ENCODE measurements around the gene SEMA3C. TPM values are rescaled to one million over a fixed set of nuclear protein-coding genes. Genes with fewer than 3 reads are reported as not detected.
A peak's percentile ranks its signal among the peaks of the same experiment; 100 is the strongest.

The SEMA3C gene
- total RNA-seq, 1 donor from 2014 or later, result 66.9 TPM

DNA sequence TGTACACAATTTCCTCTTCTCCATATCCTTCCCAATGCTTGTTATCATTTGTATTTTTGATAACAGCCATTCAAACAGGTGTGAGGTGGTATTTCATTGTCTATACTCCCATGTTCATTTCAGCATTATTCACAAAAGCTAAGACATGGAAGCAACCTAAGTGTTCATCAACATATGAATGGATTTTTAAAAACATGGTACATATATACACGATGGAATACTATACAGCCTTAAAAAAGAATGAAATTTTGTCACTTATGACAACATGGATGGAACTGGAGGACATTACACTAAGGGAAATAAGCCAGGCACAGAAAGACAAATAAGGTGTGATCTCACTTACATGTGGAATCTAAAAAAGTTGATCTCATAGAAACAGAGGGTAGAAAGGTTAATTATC is 109.3 kb downstream of the SEMA3C start:
- ATAC-seq (ENCODE audit: poor library complexity), result no peak
- DNase-seq, result no peak
- intact Hi-C loops (cut with DNase I), result no loop called here

DNA sequence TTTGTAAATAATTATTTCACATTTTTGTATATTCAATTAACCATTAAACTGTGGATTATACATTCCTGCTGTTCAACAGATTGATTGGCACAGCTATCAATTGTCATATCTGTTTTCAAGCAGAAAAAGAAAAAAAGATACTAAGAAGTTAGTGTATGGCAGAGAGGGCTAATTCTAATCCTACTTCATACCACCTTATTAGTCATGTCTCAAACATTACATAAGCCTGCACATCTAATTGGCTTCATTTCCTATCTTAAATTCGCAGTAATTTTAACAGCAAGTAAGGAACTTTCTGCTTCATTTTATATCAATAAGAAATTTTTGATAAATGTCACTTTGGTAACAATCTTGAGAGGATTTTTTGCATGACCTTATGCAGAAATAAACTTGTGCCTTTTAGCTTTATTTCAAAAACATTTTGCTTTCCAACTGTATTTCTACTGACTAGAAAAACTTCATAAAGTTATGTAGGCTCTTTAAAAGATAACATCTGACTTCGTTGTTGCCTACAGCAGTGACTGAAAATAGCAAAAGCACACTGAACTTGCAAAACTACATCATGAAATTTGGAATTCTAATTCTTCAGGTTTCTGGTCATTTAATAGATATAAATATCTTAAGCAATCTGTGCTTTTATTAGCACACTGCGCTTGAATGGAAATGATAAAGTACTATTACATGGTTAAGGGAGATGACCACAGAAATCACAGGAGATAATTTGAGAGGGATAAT is 111.5 kb downstream of the SEMA3C start:
- intact Hi-C loops (cut with DNase I), result no loop called here
- no peak for ATAC-seq (ENCODE audit: poor library complexity)

DNA sequence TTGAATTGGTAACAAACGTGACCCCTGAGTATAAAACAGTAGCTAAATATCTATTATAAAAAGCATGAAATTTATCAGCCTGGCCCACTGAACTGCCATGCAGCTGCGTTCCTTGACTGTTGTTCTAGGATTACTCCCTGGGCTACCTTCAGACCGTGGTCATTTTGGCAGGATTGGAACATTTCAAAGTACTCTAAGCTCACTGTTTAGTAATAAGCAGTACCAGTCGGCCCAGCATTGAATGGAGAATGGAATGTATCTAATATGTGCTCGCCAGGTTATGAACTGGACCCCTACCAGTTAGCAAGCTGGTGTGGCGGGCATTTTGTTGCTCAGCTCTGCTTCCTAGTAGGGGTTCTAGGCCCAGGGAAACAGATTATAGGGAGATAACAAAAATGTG is 112.2 kb downstream of the SEMA3C start:
- DNase-seq, result no peak
- intact Hi-C loops (cut with DNase I), result no loop called here
- ATAC-seq (ENCODE audit: poor library complexity), result peak; percentile 29

More for the DNA sequence above, 111.5 kb downstream of the SEMA3C start:
- DNase-seq, result no peak

DNA sequence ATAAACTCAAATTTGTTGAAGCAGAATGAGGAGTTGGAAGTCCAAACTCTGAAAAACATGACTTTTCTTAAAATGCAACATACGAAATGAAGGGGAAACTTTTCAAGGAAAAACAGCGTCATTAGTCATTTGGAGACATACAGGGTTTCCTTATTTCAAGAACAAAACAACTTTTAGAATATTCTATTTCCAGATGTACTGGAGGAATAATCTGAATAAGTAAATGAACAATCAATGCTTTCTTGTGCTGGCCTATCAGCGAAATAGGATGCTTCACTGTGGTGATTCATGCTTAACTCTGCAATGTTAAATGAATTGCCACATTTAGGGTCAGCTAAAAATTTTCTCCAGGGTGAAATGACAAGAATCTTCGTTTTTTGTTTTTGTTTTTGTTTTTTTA is 114.3 kb downstream of the SEMA3C start:
- intact Hi-C loops (cut with DNase I), result no loop called here
- ATAC-seq (ENCODE audit: poor library complexity), result no peak
- DNase-seq, result no peak

DNA sequence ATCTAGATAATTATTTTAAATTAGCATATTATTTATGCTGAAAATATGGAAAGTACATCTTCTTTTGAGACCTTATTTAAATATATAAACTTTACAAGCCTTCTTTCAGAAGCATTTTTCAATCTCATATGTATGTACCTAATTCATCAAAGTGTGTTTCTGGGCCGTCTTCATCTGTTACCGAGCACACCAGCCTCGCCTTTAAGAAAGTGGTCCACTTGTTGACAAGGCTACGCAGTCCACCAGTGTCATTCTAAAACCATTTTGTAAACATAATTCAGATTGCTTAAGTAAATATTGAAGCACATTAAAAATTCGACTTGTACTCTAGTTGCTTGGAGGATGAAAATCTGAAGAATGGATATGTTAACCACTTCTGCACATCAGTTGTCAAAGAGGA is 116.3 kb downstream of the SEMA3C start:
- DNase-seq, result no peak
- ATAC-seq (ENCODE audit: poor library complexity), result no peak

DNA sequence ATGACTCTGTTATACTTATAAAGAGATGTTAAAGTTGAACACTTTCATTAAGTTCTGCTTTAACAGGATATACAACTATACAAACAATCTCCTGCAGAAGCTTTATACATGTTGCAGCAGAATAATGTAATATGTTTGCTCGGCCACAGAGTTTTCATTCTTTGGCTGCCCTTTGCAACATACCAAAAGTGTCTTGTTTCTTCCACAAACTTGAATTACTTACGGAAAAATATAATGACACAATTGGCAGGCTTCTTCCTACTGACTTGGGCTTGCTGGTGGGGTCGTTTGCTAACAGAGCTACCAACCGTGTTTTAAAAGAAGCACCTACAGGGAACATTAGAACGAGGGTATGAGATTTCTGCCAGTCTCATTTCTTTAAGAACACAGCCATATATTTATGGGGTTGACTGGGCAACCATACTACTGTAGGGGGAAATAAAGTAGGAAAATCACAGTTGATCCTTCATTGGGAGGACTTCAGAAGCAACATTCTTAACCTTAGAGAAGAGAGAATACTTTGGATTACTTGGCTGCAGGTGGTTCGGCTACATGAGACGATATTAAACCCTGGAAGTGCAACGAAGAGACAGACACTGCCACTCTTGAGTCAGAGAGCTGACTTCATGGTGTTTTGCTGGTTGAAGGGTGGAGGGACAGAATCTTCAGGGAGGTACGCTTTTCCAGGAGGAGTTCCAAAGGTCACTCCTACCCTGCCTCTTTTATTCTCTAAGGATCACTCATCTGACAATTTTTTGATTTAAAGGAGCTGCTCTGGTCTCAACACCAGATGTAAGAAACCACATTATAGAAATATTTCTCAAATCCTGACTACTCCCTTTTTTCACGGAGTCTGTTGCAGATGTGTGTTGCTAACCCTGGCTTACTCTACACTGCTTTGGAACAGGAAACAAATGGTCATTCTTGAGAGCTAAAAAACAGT is 123.9 kb downstream of the SEMA3C start:
- intact Hi-C loops (cut with DNase I), result no loop called here
- ATAC-seq (ENCODE audit: poor library complexity), result peak; percentile 10
- no peak for DNase-seq

More for the DNA sequence above, 116.3 kb downstream of the SEMA3C start:
- intact Hi-C loops (cut with DNase I), result no loop called here

DNA sequence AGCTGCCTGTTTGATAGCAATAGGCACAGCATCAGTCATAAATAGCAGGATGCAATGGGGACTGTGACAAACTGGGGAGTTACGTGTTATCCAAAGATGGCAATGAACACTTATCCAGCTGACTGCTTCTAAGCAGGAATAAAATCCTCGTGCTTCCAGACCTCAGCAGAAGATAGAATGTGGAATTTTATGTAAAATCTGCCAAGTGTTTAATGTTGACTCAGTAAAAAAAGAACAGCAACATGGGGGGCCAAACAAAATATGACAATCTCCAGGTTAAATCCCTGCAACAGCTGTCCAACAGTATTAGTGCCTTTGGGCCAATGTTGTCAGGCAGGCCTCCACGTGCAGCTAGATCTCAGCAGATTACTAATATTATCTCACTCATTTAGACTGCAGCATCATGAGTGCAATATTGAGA is 127.3 kb downstream of the SEMA3C start:
- ATAC-seq (ENCODE audit: poor library complexity) (peak; percentile 82), DNase-seq (no peak)
- intact Hi-C loops (cut with DNase I), result no loop called here

DNA sequence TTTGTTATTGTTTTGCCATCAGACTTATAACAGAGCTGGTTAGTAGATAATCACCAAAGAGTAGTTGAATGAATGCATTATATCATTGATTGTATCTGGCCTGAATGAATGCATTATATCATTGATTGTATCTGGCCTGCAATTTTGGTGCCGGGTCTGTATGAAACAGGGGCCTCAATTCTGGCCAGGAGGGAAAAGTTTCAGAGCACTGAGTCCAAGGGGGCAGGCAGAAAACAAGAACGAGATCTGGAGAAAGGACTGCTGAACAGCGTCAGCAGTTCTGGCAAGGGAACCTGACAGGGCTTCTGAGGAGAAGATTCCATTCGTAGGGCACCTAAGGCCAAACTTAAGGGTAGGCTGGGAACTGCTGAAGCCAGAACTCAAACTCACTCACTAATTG is 128.0 kb downstream of the SEMA3C start:
- peak; percentile 93 for ATAC-seq (ENCODE audit: poor library complexity)
- intact Hi-C loops (cut with DNase I), result no loop called here
- DNase-seq, result peak; percentile 44

DNA sequence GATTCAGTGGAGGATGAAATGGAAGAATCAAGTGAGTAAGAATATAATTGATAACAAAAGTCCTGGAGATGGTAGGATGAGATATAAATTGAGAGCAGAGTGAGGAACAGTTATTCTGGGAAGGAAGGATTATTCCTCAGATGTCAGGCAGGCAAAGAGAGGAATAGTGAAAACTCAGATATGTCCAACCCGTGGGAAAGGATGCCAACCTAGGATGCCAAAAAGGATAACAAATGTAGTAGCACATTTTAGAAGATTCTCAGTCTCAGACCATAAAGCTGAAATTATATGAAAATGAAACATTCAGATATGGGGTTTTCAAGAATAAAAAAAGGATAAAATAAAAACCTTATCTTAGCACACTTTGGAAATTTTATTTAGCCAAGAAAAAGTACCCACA is 131.1 kb downstream of the SEMA3C start:
- ATAC-seq (ENCODE audit: poor library complexity) (no peak), DNase-seq (no peak)
- intact Hi-C loops (cut with DNase I), result no loop called here

DNA sequence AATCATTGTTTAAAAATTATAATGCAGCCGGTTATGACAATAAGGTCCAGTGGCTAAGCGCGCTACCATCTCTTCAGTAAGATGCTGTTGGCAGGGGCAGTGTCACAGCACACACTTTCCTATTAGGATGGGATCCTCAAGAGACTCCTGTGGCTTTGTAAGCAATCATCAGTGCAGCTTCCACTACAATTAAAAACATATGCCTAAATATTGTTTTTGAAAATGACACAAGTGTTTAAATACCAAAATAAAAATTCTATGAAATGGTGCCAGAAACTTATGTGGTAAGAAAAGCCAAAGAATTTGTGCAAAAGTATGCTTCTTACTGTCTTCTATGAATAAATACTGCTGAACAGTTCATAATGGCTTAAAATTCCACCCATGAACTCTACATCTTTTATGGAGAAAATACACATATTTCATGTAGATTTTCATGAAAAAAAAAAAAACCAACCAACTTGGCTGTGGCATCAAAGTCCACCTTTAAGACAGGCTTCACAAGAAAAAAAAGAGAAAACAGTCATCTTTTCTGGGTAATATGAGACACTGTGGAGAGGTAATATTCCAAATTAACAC is 132.8 kb downstream of the SEMA3C start:
- intact Hi-C loops (cut with DNase I), result no loop called here
- DNase-seq (no peak), ATAC-seq (ENCODE audit: poor library complexity) (no peak)

DNA sequence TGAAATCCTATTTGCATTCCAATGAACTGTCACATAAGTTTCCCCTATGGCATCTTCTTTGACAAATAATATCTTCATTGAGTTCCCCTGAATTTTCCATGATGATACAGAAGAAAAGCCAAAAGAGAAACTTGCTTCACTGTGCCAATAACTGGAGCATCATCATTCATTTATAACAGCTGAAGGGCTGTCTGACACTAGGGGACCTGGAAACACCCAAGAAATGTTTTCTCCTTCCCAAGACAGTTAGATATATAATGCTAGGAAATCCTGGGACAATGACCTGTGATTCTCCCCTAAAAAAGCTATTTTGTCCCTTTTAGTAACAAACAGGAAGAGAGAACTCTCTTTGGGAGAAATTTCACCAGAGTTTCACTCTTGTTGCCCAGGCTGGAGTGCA is 133.6 kb downstream of the SEMA3C start:
- no peak for ATAC-seq (ENCODE audit: poor library complexity)
- intact Hi-C loops (cut with DNase I), result no loop called here
- no peak for DNase-seq

DNA sequence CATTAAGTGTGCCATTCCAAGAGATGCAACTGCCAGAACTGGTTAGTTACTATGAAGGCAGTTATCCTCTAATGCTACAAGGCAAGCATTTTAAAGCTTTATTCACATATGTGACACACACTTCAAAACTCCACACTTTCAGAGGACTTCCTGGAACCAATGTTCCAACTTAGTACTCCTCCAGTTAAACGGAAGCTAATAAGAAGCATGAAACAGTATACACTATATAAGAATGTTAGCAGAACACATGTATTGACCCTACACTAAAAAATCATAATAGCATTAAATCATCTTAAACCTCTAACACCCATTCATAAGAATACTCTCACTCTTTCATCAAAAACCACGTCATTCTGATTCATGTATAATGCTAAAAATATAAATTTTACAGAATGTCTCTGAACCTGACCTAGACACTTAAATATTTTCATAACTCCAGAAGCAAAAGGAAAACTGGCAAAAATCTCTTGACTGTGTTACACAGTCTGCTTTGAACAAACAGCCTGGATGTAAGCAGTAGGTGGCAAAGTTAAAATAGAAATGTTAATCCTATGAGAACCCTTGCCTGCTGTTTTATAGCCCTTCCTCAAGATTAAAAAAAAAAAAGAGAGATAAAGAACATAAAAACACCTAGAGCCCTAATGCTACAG is 135.0 kb downstream of the SEMA3C start:
- intact Hi-C loops (cut with DNase I), result no loop called here
- DNase-seq (no peak), ATAC-seq (ENCODE audit: poor library complexity) (no peak)

DNA sequence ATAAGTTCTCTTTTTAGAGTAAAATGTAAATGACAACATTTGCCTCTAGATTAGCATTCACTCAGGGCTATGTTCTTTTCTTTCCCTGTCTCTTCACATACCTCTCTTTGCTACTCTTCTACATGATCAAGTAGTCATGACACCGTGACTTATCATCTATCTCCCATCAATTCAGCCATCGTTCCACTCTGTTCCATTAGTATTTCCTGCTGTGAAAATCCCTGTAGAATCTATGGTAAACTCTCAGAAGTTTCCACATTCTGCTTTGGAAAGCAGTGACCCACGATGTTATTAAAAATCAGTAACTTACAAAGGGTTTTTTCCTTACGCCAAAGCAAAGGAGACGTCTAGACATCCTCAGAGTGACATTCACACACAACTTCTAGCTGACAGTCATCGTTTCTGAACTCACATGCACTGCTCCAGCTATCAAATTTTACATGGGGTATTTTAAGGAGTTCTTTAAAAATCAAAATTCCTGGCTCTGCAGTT is 135.6 kb downstream of the SEMA3C start:
- ATAC-seq (ENCODE audit: poor library complexity) (peak; percentile 24), DNase-seq (no peak)
- intact Hi-C loops (cut with DNase I), result no loop called here

DNA sequence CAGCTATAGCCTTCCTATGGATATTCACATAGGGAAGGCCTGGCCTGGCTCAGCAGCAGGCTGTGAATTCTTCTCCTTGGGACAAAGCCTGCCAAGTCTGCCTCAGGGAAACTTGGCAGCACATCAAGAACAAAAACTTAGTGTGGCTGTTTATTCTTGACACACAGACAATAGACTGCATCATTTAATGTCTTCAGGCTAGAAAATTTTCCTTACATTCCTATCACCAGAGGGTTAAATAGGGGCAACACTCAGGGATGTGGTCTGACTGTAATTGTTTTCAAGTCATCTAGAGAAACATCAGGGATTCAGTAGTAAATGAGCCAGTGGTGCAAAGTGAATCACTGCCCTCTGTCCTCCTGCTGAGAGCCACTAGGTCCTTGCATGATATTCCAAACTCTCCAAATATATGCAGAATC is 137.3 kb downstream of the SEMA3C start:
- intact Hi-C loops (cut with DNase I), result no loop called here
- DNase-seq (peak; percentile 52), ATAC-seq (ENCODE audit: poor library complexity) (peak; percentile 88)

DNA sequence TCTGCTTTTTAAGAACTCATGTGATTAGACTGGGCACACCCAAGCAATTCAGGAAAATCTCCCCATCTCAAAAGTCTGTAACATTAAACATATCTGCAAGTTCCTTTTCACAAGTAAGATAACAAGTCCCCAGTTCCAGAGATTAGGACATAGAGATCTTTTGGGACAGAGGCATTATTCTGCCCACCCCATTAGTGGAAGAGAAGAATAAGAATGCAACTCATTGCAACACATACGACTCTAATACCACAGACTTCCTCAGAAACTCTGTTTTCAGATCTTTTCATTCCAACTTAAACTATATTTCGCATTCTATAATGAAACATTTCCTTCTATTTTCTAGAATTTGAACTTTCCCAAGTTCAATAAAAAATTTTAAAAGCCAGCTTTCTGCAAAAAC is 137.7 kb downstream of the SEMA3C start:
- no peak for DNase-seq
- intact Hi-C loops (cut with DNase I), result no loop called here
- ATAC-seq (ENCODE audit: poor library complexity), result peak; percentile 40

DNA sequence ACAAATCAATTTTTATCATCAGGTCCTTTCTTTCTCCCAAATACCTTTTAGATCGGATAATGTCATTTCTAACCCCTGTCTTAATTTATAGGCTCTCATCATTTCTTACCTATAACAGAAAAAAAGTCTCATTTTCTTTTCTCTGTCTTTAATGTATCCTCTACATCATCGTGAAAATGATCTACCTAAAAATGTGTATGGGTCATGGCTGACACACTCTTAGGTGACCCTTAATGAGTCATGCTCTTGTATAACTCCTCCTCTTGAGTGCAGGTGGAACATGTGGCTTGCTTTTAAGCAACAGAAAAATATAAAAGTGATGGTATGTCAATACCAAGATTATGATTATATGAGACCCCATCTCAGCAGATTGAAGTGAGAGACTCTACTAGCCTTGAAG is 139.4 kb downstream of the SEMA3C start:
- DNase-seq (no peak), ATAC-seq (ENCODE audit: poor library complexity) (no peak)
- intact Hi-C loops (cut with DNase I), result no loop called here

DNA sequence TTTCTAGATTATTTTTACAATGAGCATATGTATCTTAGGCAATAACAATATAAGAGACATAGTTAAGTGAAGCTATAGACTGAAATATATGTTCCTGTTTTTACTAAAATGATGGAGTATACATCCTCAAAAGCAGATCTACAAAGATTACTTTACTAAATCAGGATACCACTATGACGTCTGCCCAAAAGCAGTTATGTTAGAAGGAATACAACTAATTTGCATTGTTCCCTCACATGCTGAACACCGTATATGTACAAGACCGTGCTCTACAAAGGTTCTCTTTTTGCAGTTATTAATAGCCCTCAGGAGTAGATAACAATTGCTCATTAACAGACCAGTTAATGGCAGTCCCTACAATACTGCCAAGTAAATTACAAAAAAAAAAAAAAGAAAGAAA is 143.0 kb downstream of the SEMA3C start:
- intact Hi-C loops (cut with DNase I), result no loop called here
- DNase-seq (no peak), ATAC-seq (ENCODE audit: poor library complexity) (peak; percentile 57)

DNA sequence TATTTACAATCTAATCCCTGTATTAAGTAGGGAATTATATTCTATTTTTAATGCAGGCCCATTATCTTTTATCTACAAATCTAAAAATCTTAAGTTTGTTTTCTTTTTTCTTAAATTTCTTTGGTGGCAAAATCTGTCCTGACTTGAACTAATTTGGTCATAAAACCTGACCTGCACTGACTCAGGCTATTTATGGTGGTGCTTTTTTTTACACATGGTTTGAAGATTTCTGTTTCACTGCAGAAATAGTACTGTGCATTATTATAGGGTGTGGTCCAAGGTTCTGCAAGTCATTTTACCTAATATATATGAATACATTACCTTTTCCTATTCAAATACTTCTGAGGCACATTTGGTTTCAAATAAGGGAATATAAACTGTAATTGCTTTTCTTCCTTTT is 143.4 kb downstream of the SEMA3C start:
- DNase-seq (no peak), ATAC-seq (ENCODE audit: poor library complexity) (no peak)
- intact Hi-C loops (cut with DNase I), result no loop called here

DNA sequence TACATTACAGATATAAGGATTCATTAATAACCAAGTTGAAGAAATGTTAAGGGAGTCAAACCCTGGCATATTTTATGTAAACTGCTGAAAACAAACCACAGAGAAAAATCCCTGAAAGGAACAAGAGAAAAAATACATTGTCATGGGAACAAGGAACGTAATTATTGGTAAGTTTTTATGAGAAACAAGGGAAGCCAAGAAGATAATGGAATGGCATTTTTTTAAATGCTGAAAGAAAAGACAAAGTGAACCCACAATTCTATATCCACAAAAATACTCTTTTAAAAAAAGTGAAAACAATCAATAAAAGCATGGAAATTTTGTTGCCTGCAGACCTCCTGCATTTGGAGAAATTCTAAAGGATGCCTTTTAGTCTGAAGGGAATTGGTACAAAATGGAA is 144.0 kb downstream of the SEMA3C start:
- DNase-seq (no peak), ATAC-seq (ENCODE audit: poor library complexity) (no peak)
- intact Hi-C loops (cut with DNase I), result no loop called here
